Skeletal muscle satellite cell (primary cell): ENCODE data around the gene FAM53B.

Experiments used
- H3K27me3 ChIP-seq: 2 replicates; pipeline ENCODE4 v1.7.0; 2013; ENCODE audit warnings: low read length; ENCODE audit not compliant: control insufficient read depth, insufficient read depth
- H3K36me3 ChIP-seq: 2 replicates; pipeline ENCODE4 v1.7.0; 2013; ENCODE audit warnings: mild to moderate bottlenecking, control low read depth, low read length; ENCODE audit not compliant: insufficient read depth
- H3K4me1 ChIP-seq: 2 replicates; pipeline ENCODE4 v1.7.0; 2013; ENCODE audit warnings: low read length; ENCODE audit not compliant: control insufficient read depth, insufficient read depth
- H3K4me2 ChIP-seq: 2 replicates; pipeline ENCODE4 v1.7.0; 2013; ENCODE audit warnings: mild to moderate bottlenecking, low read length
- H3K4me3 ChIP-seq: 2 replicates; pipeline ENCODE4 v1.7.0; 2013; ENCODE audit warnings: low read length
- H3K9ac ChIP-seq: 2 replicates; pipeline ENCODE4 v1.7.0; 2013; ENCODE audit warnings: mild to moderate bottlenecking, low read depth, low read length, moderate library complexity
- H3K9me3 ChIP-seq: replicated peaks from 2 replicates; pipeline ENCODE4 v1.7.0; 2013; ENCODE audit warnings: mild to moderate bottlenecking, control low read depth, low read length

FAM53B gene

DNA sequence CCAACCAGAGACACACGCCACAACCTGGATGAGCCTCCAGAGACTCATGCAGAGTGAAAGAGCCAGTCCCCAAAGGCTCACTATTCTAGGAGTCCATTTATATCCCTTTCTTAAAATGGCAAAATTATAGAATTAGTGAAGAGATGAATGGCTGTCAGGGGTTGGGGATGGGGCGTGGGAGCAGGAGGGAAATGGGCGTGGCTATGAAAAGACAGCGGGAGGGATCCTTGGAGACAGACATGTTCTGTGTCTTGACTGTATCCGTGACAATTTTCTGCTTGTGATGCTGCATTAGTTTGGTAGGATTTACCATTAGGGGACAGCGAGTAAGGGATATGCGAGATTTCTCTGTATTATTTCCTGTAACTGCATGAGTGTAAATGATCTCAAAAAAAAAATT lies 33.0 kb downstream of the FAM53B start:
- no peak overlapping the region for H3K4me2 ChIP-seq
- peaks cover 28% of the 10 kb centered on the region for H3K4me1 ChIP-seq

DNA sequence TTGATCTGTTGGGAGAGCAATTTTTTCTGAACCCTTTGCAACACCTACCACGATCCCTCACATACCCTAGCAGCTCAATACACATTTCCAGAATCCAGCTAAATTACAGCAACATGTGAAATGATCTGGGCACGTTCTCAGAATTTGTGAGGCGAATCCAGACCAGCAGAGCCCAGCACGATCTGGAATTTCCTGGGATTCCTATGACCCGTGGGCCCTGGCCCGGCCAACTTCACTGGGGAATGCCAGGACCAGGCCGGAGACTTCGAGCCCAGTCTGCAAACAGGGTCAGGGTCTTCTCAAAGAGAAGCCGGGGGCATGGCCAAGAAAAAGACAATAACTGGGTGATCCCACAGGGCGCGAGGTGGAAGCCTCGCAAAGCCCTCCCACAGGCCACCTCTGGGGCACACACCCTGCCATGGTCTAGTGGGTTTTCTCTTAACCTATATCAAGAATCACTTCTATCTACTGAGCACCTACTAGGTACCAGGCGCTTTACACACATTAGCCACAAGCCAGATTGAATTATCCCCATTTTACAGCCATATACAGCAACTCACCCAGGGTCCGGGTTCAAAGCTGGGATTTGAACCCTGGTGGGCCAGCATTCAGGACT lies 33.8 kb downstream of the FAM53B start:
- H3K4me2 ChIP-seq = peak overlapping the region; percentile 53
- H3K9ac ChIP-seq = no peak overlapping the region
- H3K9me3 ChIP-seq = no peaks in the 10 kb centered on the region
- peaks cover 31% of the 10 kb centered on the region for H3K4me1 ChIP-seq
- no peaks in the 10 kb centered on the region for H3K27me3 ChIP-seq
- no peak overlapping the region for H3K4me3 ChIP-seq
- H3K36me3 ChIP-seq = peaks cover 3% of the 10 kb centered on the region

More for the DNA sequence above, 33.0 kb downstream of the FAM53B start:
- Histone ChIP-seq H3K4me3 (no peak overlapping the region), H3K27me3 (no peaks in the 10 kb centered on the region), H3K9me3 (no peaks in the 10 kb centered on the region), H3K36me3 (peaks cover 3% of the 10 kb centered on the region), H3K9ac (no peak overlapping the region)

DNA sequence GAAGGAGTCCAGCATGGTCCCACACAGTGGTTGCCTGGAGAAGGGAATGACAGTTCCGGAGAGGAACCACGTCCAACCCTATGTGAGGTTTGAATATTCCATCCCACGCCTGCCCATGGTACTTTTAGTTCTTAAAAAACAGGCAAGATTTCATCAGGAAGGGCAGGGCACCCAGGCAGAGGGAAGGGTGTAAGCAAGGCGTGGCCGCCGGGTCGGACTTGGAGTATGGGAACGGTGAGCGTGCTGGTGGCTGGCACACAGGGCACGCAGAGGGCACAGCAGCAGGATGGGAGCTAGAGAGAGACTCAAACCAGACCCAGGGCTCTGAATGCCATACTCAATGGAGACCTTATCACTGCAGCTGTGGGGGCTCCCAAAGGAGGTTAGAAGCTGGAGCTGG lies 34.3 kb downstream of the FAM53B start:
- Histone ChIP-seq H3K36me3 (peaks cover 4% of the 10 kb centered on the region), H3K4me1 (peaks cover 31% of the 10 kb centered on the region), H3K27me3 (no peaks in the 10 kb centered on the region), H3K4me2 (peak overlapping the region; percentile 53), H3K4me3 (no peak overlapping the region), H3K9ac (no peak overlapping the region), H3K9me3 (no peaks in the 10 kb centered on the region)

DNA sequence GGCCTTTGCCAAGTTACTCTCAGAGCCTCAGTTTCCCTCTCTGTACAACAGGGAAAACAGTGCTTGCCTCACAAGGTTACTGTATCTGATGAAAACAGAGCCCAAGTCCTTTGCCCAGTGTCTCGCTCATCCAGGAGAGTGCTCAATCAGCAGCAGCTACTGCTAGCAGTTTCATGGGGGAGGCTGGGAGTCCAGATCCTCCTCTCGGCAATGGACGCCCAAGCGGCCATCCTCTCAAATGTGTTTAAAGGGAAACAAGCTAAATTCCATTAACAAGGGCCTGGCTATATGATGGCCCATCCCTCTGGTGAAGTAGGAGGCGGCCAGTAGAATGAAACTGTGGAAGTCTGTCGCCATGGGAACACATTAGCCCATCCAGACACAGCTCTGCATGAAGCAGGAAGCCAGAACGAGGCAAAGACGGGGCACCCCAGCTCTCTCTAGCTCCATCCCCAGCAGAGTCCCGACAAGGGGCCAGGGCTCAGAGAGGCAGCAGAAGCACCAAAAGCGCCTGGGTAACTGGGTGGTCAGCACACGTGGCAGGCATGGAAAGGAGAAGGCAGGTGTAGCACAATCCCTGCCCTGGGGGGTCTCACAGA lies 35.2 kb downstream of the FAM53B start:
- H3K4me3 ChIP-seq = no peak overlapping the region
- H3K4me1 ChIP-seq = peaks cover 31% of the 10 kb centered on the region
- H3K9me3 ChIP-seq = no peaks in the 10 kb centered on the region
- H3K27me3 ChIP-seq = no peaks in the 10 kb centered on the region
- no peak overlapping the region for H3K4me2 ChIP-seq
- no peak overlapping the region for H3K9ac ChIP-seq
- H3K36me3 ChIP-seq = peaks cover 8% of the 10 kb centered on the region

DNA sequence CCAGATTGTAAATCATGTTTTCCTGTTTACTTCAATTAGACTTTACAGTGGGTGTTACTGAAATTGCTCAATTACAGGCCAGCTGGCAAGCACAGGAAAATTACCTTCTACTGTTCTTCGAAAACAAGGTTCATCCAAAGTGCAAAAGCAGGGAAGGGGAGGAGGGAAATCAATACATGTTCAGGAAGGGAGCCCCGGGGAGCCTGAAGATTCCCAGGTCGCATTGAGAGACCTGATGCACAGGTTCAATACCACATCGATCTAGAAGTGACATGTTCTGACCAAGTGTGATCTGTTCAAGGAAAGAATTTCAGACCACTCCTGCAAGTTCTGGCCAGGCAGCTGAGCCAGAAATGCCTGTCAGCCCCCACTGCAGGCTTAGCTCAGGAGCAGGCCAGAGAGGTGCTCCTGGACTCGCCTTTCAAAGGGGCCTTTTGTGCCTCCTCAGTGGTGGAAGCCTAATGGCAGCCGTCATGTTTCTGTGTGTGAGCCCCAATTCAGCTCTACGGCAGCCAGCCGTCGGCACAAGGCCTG lies 35.9 kb downstream of the FAM53B start:
- Histone ChIP-seq H3K4me3 (no peak overlapping the region), H3K36me3 (peaks cover 8% of the 10 kb centered on the region), H3K4me2 (no peak overlapping the region), H3K27me3 (no peaks in the 10 kb centered on the region), H3K9ac (no peak overlapping the region), H3K4me1 (peaks cover 31% of the 10 kb centered on the region), H3K9me3 (no peaks in the 10 kb centered on the region)

DNA sequence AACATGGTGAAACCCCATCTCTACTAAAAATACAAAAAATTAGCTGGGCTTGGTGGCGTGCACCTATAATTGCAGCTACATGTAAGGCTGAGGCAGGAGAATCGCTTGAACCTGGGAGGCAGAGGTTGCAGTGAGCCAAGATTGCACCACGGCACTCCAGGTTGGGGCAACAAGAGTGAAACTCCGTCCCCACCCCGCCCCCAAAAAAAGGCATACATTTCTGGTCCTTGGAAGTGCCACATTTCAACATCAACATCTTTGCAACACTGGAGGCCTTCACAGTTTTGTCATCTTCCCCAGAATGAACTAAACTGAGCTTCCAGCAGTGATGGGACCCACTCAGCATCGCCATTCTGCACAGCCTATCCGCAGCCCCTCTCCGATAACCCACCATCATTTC lies 36.6 kb downstream of the FAM53B start:
- Histone ChIP-seq H3K4me1 (peaks cover 33% of the 10 kb centered on the region), H3K9me3 (no peaks in the 10 kb centered on the region), H3K27me3 (no peaks in the 10 kb centered on the region), H3K4me2 (no peak overlapping the region), H3K9ac (no peak overlapping the region), H3K36me3 (peaks cover 8% of the 10 kb centered on the region), H3K4me3 (no peak overlapping the region)

DNA sequence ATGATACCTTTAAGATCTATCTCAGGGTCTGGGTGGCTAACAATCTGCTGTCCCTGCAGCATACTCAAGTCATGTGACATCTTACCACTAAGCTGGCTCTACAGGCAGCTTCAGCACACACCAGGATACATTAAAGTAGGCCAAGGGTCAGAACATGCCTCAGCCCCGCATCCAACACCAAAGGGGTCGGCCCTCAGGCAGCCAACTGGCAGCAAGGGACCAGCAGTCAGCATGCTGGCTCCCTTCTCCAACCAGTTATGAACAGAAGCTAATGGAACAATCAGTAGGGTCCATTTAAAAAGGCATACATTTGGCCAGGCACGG lies 37.1 kb downstream of the FAM53B start:
- Histone ChIP-seq H3K4me1 (peaks cover 37% of the 10 kb centered on the region), H3K36me3 (peaks cover 8% of the 10 kb centered on the region), H3K27me3 (no peaks in the 10 kb centered on the region), H3K9ac (no peak overlapping the region), H3K4me3 (no peak overlapping the region), H3K9me3 (no peaks in the 10 kb centered on the region), H3K4me2 (no peak overlapping the region)

DNA sequence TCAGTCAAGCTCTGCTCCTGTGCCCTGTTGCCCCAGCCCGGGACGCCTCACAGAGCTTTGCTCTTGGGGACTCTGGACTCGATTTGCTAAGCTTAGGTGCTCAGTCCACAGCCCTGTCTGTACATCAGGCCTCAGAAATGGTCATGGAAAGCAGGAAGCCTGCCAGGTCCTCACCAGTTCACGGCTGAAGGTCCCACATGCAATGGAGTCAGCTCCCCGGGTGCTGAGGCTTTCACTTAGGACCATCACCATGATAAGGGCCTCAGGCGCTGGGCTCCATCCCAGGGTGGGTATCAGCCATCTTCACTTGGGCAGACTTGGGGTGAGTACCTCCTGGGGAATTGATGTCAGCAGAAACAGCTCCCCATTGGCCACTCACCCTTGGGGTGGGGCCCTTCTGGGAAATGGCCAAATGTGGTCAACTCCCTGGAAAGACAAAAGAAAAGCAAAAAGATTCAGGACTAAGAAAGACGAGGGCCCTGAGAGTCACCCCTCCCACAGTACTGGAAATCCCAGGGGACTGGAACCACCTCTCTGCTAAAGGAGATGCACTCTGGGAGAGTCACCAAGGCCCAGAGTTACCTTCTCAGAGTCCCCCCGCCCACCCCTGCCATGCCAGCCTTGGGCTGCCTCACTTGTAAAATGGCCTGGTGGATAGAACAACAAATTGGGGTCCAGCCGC lies 37.6 kb downstream of the FAM53B start:
- no peaks in the 10 kb centered on the region for H3K27me3 ChIP-seq
- peaks cover 8% of the 10 kb centered on the region for H3K36me3 ChIP-seq
- no peak overlapping the region for H3K4me3 ChIP-seq
- H3K4me2 ChIP-seq = no peak overlapping the region
- H3K9me3 ChIP-seq = no peaks in the 10 kb centered on the region
- no peak overlapping the region for H3K9ac ChIP-seq
- peaks cover 42% of the 10 kb centered on the region for H3K4me1 ChIP-seq

DNA sequence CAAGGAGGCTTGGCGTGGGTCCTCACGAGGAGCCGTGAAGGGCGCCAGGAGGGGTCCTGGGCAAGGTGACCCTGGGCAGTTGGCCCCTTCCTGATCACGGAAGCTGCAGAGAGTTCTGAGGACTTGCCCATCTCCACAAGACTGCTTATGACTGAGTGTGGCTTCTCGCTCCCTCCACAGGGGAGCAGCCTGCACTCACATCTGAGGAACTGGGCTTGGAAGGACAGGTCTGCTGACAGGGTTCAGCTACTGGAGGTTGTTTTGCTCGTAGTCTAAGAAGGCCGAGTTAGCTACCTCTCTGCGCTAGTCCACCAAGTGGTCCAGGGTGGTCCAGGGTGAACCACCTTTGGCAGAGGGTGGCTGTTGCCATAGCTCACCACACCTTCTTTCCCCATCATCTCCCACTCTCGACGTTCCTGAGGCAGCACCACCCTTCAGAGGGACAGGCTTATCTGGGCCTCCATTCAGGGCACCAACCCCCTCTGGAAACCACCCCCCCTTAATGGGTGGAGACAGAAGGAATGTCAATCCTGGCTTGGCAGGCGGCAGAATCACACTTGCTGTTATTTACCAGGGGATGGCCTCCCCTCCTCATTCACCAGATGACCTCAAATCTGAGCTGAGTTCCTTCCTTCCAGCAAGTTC lies 38.2 kb downstream of the FAM53B start:
- H3K36me3 ChIP-seq = peaks cover 8% of the 10 kb centered on the region
- H3K4me3 ChIP-seq = no peak overlapping the region
- H3K9me3 ChIP-seq = no peaks in the 10 kb centered on the region
- H3K4me2 ChIP-seq = no peak overlapping the region
- H3K9ac ChIP-seq = no peak overlapping the region
- no peaks in the 10 kb centered on the region for H3K27me3 ChIP-seq
- peaks cover 45% of the 10 kb centered on the region for H3K4me1 ChIP-seq

DNA sequence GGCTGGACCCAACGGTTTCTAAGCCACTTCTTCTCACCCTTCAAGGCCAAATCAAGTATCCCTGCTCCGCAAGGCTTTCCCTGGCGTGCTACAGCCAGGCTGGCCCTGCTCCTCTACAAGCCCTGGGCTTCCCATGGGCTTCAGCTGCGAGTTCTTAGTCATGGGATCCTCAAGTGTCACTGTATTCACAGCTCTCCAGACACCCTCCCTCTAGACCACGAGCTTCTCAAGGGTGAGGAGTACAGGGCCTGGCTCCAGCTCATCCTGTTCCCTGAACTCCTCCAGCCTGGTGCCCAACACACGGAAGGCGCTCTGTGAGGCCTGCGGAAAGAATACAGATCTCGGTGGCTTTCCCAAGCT lies 38.8 kb downstream of the FAM53B start:
- H3K27me3 ChIP-seq = no peaks in the 10 kb centered on the region
- no peaks in the 10 kb centered on the region for H3K9me3 ChIP-seq
- no peak overlapping the region for H3K4me3 ChIP-seq
- H3K4me2 ChIP-seq = no peak overlapping the region
- peaks cover 43% of the 10 kb centered on the region for H3K4me1 ChIP-seq
- peaks cover 8% of the 10 kb centered on the region for H3K36me3 ChIP-seq
- no peak overlapping the region for H3K9ac ChIP-seq

DNA sequence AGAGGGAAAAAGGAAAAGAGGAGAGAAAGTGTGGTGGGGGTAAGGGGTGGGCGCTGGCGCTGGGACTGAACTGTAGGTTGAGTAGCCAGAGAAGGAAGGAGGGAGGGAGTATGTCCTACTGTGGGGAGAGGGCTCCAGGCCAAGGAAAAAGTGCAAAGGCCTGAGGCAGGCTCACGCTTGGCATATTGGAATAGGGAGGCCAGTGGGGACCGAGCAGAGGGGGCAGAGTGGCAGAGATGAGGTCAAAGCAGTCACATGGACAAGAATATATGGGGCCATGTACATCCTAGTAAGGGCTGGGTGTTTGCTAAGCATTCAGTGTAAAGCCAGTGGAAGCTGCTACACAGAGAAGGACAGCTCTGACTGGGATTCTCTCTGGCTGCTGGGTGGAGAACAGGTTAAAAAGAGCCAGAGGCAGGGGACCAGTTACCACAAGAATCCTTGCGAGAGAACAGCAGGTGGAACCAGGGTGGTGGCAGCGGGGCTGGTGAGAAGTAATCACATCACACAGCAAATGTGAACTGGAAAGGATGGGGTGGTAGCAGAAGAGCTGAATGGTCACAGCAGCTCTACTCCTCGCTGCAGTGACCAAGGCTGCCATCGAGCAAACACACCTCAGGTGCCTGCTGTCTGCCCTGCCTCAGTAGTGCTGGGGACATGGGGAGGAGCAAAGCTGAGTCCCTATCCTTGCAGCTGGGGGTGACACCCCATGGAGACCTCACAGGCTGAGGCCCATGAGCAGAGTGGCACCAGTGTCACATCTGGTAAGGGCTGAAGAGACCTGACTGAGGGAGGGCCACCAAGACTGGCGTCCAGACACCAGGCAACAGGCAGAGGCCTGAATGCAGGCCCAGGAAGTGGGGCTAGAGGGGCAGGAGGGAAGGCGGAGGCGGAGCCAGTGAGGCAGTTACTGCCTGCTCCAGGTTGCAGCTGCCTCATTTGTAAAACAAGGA lies 39.5 kb downstream of the FAM53B start:
- no peaks in the 10 kb centered on the region for H3K9me3 ChIP-seq
- H3K4me2 ChIP-seq = no peak overlapping the region
- no peak overlapping the region for H3K4me3 ChIP-seq
- peaks cover 8% of the 10 kb centered on the region for H3K36me3 ChIP-seq
- no peaks in the 10 kb centered on the region for H3K27me3 ChIP-seq
- peaks cover 37% of the 10 kb centered on the region for H3K4me1 ChIP-seq
- H3K9ac ChIP-seq = no peak overlapping the region
